ENCODE measurements around the gene DPF3.
A peak's percentile ranks its signal among the peaks of the same experiment; 100 is the strongest.

DPF3 gene

GRCh38 chr14:72904840-72905561, 11.1 kb upstream of the DPF3 start:
- peak in 45 of 58 donors; percentile 4 to 69 (median 34) for DNase-seq

- no peak for DNase-seq
Measured at GRCh38 chr14:72904218-72904617, 10.3 kb upstream of the DPF3 start.

GRCh38 chr14:72903716-72904115, 9.8 kb upstream of the DPF3 start:
- no peak for DNase-seq

- no peak for DNase-seq
Measured at GRCh38 chr14:72902801-72903530, 9.1 kb upstream of the DPF3 start.

- DNase-seq, result no peak
Measured at GRCh38 chr14:72901361-72901760, 7.5 kb upstream of the DPF3 start.

GRCh38 chr14:72898448-72898847, 4.5 kb upstream of the DPF3 start:
- DNase-seq, result no peak

- DNase-seq, result peak in 13 of 58 donors; percentile 4 to 51 (median 27)
Measured at GRCh38 chr14:72894623-72895378, 900 bp upstream of the DPF3 start.

GRCh38 chr14:72894323-72894622, 372 bp upstream of the DPF3 start:
- DNase-seq, result peak in 1 of 58 donors; percentile 53

- DNase-seq, result peak in 46 of 58 donors; percentile 9 to 61 (median 31)
Measured at GRCh38 chr14:72892879-72893635, 844 bp downstream of the DPF3 start.

GRCh38 chr14:72892103-72892878, 1.6 kb downstream of the DPF3 start:
- DNase-seq, result peak in 27 of 58 donors; percentile 8 to 60 (median 23)

GRCh38 chr14:72891666-72892102, 2.2 kb downstream of the DPF3 start:
- DNase-seq, result peak in 1 of 58 donors; percentile 39

- DNase-seq, result no peak
Measured at GRCh38 chr14:72889366-72889765, 4.5 kb downstream of the DPF3 start.

- DNase-seq, result no peak
Measured at GRCh38 chr14:72888636-72889201, 5.2 kb downstream of the DPF3 start.

- no peak for DNase-seq
Measured at GRCh38 chr14:72888192-72888591, 5.7 kb downstream of the DPF3 start.

- no peak for DNase-seq
Measured at GRCh38 chr14:72887514-72887913, 6.4 kb downstream of the DPF3 start.

- no peak for DNase-seq
Measured at GRCh38 chr14:72884386-72884785, 9.5 kb downstream of the DPF3 start.

GRCh38 chr14:72883961-72884360, 9.9 kb downstream of the DPF3 start:
- DNase-seq, result peak in 6 of 58 donors; percentile 2 to 17 (median 8)

- no peak for DNase-seq
Measured at GRCh38 chr14:72883109-72883508, 10.8 kb downstream of the DPF3 start.

- DNase-seq, result no peak
Measured at GRCh38 chr14:72882463-72882862, 11.4 kb downstream of the DPF3 start.

- no peak for DNase-seq
Measured at GRCh38 chr14:72882047-72882446, 11.9 kb downstream of the DPF3 start.
